ENCODE measurements around the gene GNAI3.
"Not testable (repeated sequence)": the region's sequence is repeated elsewhere in the genome, so short reads cannot be mapped to it uniquely, and the experiment has no call there.

Gene GNAI3

GRCh38 chr1:109637446-109637845 lies 89.0 kb downstream of the GNAI3 start:
- DNase-seq (ENCODE audit: low read depth), result no peak

- DNase-seq (ENCODE audit: low read depth), result no peak
Measured at GRCh38 chr1:109639063-109639840, 90.8 kb downstream of the GNAI3 start.

GRCh38 chr1:109639841-109640184 lies 91.4 kb downstream of the GNAI3 start:
- no peak for DNase-seq (ENCODE audit: low read depth)

- DNase-seq (ENCODE audit: low read depth), result peak; percentile 87
Measured at GRCh38 chr1:109640285-109640865, 92.0 kb downstream of the GNAI3 start.

GRCh38 chr1:109641078-109641740 lies 92.8 kb downstream of the GNAI3 start:
- no peak for DNase-seq (ENCODE audit: low read depth)

GRCh38 chr1:109641861-109642260 lies 93.4 kb downstream of the GNAI3 start:
- no peak for DNase-seq (ENCODE audit: low read depth)

DNA sequence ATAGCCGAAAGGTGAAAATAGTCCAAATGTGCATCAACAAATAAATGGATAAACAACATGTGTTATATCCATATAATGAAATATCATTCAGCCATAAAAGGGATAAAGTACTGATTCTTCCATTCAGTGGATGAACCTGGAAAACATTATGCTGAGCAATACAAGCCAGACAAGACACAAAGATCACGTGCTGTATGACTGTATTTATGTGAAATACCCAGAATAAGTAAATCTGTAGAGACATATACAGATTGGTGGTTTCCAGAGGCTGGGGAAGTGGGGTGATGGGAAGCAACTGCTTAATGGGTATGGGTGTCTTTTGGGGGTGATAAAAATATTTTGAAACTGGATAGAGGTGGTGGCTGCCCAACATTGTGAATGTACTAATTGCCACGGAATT lies 94.2 kb downstream of the GNAI3 start:
- DNase-seq (ENCODE audit: low read depth), result no peak

DNA sequence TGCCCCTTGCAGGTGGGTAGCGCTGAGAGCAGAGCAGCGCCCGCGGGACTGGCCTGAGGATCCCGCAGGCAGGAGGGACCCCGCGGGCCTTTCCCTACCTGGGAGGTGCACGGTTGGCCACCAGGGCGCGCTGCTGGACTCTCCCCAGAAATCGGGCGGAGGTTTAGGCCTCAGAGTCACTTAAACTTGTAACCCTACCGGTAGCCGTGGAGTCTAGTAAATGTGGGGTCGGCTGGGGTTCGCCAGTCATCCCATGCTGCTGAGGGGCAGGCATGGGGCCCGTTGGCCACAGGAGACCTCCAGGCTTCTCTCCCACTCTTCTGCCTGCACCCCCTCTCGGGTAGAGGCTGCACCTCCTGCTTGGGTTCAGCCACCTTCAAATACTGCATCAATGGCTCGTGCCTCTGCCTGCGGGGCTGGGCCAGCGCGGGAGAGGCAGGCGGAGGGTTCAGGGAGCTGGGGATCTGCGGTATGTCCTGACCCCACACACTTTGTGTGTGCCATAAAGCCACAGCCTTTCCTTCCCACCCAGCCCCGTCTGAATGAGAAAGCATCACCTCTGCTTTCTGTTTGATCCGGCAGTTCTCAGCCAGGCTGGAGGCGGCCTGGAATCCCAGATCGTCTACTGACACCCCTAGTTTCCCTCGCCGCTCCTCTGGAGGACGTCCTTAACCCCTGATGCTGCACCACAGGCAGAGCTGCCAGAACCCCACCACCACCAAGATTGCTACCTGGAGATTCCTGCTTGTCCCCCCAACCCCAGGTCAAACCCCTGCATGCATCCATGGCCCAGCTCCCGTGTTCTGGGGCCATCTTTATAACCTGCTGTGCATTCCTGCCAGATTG lies 95.2 kb downstream of the GNAI3 start:
- peak; percentile 81 for DNase-seq (ENCODE audit: low read depth)

GRCh38 chr1:109644670-109645069 lies 96.3 kb downstream of the GNAI3 start:
- DNase-seq (ENCODE audit: low read depth), result no peak

DNA sequence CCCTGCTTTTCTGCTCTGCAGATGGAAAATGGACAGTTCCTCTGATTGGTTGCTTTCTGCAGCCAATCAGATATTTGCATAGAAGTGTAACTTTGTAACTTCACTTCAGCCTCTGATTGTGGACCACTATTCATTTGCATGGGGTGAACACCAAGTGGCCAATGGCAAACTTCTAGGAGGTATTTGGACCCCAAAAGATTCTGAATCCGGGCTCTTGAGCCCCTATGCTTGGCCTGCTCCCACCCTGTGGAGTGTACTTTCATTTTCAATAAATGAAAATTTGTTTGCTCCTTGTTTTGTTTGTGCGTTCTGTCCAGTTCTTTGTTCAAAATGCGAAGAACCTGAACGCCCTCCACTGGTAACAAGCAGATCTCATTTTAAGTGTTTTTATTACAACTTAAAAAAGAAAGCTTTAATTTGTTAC lies 101.1 kb downstream of the GNAI3 start:
- no peak for DNase-seq (ENCODE audit: low read depth)

- no peak for DNase-seq (ENCODE audit: low read depth)
Measured at GRCh38 chr1:109650609-109651008, 102.2 kb downstream of the GNAI3 start.

DNA sequence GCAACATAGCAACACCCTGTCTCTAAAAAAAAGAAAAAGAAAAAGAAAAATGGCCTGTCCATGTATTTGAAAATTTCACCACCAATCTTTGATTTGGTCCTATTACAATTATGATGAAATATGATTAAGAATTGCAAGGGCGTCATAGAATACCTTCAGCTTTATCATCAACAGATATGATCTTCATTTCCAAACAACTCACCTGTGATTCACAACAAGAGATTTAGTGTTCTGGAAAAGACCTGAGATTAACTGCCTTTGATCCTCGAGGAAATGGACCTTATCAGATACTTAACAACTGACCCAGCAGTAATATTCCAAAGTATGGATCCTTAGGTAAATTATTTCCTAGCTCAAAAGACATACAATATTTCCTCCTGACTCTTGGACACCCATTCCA lies 104.0 kb downstream of the GNAI3 start:
- DNase-seq (ENCODE audit: low read depth), result no peak

GRCh38 chr1:109653306-109653705 lies 104.9 kb downstream of the GNAI3 start:
- DNase-seq (ENCODE audit: low read depth), result no peak

GRCh38 chr1:109654519-109654918 lies 106.1 kb downstream of the GNAI3 start:
- no peak for DNase-seq (ENCODE audit: low read depth)

GRCh38 chr1:109655615-109656519 lies 107.5 kb downstream of the GNAI3 start, which contains the start of gene GSTM4:
GSTM4 (plus strand) TSS chr1:109656099; CDS start chr1:109656390, 291 bp downstream.
- peak; percentile 54 for DNase-seq (ENCODE audit: low read depth)

GRCh38 chr1:109657395-109657794 lies 109.0 kb downstream of the GNAI3 start:
- DNase-seq (ENCODE audit: low read depth), result no peak

- DNase-seq (ENCODE audit: low read depth), result no peak
Measured at GRCh38 chr1:109657970-109658369, 109.6 kb downstream of the GNAI3 start.

DNA sequence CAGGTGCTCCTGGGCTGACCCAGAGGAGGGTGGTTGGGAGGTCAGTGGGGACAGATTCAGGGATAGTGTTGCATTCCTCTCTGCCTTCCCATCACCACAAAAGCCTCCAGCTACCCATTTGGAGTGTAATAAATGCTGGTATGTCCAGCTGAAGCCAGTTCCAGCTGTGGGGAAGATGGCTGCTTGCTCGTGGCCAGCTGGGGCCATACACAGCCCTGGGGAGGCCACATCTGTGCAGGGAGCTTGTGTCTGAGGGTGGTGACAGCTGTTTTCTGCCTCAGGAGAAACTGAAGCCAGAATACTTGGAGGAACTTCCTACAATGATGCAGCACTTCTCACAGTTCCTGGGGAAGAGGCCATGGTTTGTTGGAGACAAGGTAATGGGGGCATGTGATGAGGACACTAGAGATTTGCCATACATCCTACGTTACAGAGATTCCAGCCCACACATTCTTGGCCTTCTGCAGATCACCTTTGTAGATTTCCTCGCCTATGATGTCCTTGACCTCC lies 110.2 kb downstream of the GNAI3 start:
- DNase-seq (ENCODE audit: low read depth), result no peak

DNA sequence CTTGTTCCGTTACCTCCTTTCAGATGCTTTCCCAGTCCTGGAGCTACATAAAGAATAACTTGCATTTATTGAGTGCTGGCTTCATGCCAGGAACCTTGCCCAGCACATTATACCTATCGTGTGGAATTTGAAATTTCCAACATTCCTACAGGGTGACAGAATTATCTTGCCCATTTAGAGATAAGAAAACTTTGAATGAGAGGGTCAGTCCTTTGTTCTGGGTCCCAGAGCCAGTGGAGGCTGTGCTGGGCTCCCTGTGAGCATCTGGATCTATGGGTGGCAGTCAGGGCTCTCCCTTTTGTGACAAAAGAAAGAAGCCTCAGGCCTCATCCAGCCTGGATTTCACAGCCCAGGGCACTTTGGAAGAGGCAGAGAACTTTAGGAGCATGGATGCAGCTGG lies 110.7 kb downstream of the GNAI3 start:
- no peak for DNase-seq (ENCODE audit: low read depth)

- DNase-seq (ENCODE audit: low read depth), result no peak
Measured at GRCh38 chr1:109659997-109660690, 111.7 kb downstream of the GNAI3 start.

- DNase-seq (ENCODE audit: low read depth), result not testable (repeated sequence)
Measured at GRCh38 chr1:109660691-109661026, 112.2 kb downstream of the GNAI3 start.
